ENCODE results near the gene DPP10.

Gene DPP10

DNA sequence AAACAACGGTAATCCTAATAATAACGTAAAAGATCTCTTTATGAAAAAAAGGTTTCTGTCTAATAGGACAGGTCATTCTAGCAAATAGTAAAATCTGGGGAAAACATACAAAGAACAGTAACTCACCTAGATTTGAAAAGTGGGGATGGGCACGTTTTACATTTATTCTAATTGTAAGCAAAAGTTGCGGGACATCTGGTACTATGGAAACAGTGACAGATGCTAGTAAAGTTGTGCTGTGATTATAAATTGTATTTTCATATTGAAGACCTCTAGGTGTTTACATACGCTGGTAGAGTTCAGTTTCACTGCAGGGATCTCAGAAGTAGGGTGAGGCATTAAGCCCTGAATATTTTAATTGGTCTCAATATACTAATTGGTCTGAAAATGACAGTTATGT, 422.5 kb downstream of the DPP10 start:
- Histone ChIP-seq H3K4me3 (ENCODE audit: low read depth, low read length) (no peak overlapping the region), H3K4me1 (ENCODE audit: control insufficient read depth, insufficient read depth, low read length) (no peaks in the 10 kb centered on the region), H3K36me3 (ENCODE audit: control insufficient read depth in 2 of 2, insufficient read depth in 1 of 2, low read length in 2 of 2) (no peaks in the 10 kb centered on the region), H3K27ac (ENCODE audit: extremely low read depth, low read depth, low read length) (no peak overlapping the region), H3K9me3 (ENCODE audit: control insufficient read depth, insufficient read depth, low read depth, low read length) (no peaks in the 10 kb centered on the region)
- ChIA-PET POLR2A (no interaction called here), CTCF (no interaction called here)
- TF ChIP-seq ZNF791 (tag by site-specific recombination; IDR thresholded peaks at IDR 0.05) (no peak), ATF2 (tag by site-specific recombination; IDR thresholded peaks at IDR 0.05; ENCODE audit: low read depth) (no peak), ZBTB7A (tag by site-specific recombination; IDR thresholded peaks at IDR 0.05; ENCODE audit: low read depth) (no peak), ZNF2 (tag by site-specific recombination; IDR thresholded peaks at IDR 0.05) (no peak), INSM2 (tag by site-specific recombination; IDR thresholded peaks at IDR 0.05) (no peak), ZNF76 (tag by site-specific recombination; IDR thresholded peaks at IDR 0.05; ENCODE audit: borderline replicate concordance, low read depth) (no peak), ZBTB1 (tag by site-specific recombination; IDR thresholded peaks at IDR 0.05) (no peak), ZSCAN30 (tag by site-specific recombination; IDR thresholded peaks at IDR 0.05) (no peak), CTCF (tag by site-specific recombination; IDR thresholded peaks at IDR 0.05) (no peak), ZNF776 (tag by site-specific recombination; IDR thresholded peaks at IDR 0.05; ENCODE audit: borderline replicate concordance) (no peak), ZNF501 (tag by site-specific recombination; IDR thresholded peaks at IDR 0.05) (no peak), KLF1 (tag by site-specific recombination; IDR thresholded peaks at IDR 0.05) (no peak)
- TF ChIP-seq, protein P1, sequence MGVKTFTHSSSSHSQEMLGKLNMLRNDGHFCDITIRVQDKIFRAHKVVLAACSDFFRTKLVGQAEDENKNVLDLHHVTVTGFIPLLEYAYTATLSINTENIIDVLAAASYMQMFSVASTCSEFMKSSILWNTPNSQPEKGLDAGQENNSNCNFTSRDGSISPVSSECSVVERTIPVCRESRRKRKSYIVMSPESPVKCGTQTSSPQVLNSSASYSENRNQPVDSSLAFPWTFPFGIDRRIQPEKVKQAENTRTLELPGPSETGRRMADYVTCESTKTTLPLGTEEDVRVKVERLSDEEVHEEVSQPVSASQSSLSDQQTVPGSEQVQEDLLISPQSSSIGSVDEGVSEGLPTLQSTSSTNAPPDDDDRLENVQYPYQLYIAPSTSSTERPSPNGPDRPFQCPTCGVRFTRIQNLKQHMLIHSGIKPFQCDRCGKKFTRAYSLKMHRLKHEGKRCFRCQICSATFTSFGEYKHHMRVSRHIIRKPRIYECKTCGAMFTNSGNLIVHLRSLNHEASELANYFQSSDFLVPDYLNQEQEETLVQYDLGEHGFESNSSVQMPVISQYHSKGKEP (tag by site-specific recombination; IDR thresholded peaks at IDR 0.05) = no peak
- TF ChIP-seq, protein P2, sequence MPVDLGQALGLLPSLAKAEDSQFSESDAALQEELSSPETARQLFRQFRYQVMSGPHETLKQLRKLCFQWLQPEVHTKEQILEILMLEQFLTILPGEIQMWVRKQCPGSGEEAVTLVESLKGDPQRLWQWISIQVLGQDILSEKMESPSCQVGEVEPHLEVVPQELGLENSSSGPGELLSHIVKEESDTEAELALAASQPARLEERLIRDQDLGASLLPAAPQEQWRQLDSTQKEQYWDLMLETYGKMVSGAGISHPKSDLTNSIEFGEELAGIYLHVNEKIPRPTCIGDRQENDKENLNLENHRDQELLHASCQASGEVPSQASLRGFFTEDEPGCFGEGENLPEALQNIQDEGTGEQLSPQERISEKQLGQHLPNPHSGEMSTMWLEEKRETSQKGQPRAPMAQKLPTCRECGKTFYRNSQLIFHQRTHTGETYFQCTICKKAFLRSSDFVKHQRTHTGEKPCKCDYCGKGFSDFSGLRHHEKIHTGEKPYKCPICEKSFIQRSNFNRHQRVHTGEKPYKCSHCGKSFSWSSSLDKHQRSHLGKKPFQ (tag by site-specific recombination; IDR thresholded peaks at IDR 0.05) = no peak
- TF ChIP-seq, protein P3, sequence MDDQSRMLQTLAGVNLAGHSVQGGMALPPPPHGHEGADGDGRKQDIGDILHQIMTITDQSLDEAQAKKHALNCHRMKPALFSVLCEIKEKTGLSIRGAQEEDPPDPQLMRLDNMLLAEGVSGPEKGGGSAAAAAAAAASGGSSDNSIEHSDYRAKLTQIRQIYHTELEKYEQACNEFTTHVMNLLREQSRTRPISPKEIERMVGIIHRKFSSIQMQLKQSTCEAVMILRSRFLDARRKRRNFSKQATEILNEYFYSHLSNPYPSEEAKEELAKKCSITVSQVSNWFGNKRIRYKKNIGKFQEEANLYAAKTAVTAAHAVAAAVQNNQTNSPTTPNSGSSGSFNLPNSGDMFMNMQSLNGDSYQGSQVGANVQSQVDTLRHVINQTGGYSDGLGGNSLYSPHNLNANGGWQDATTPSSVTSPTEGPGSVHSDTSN (CRISPR knock-in tag; IDR thresholded peaks at IDR 0.05) = no peak

GRCh38 chr2:114880046-114880445, 437.6 kb downstream of the DPP10 start:
- H3K36me3 ChIP-seq (ENCODE audit: control insufficient read depth in 2 of 2, insufficient read depth in 1 of 2, low read length in 2 of 2) = no peaks in the 10 kb centered on the region
- H3K9me3 ChIP-seq (ENCODE audit: control insufficient read depth, insufficient read depth, low read depth, low read length) = no peaks in the 10 kb centered on the region
- no peaks in the 10 kb centered on the region for H3K4me1 ChIP-seq (ENCODE audit: control insufficient read depth, insufficient read depth, low read length)
- no peak overlapping the region for H3K27ac ChIP-seq (ENCODE audit: extremely low read depth, low read depth, low read length)
- no peak overlapping the region for H3K4me3 ChIP-seq (ENCODE audit: low read depth, low read length)
- ChIA-PET POLR2A (no interaction called here), CTCF (interaction anchor here (0.5 kb wide), 1 partner anchor 831 kb away, joined by 3 read pairs; no protein-coding TSS in a partner anchor)
- TF ChIP-seq ZNF202 (tag by site-specific recombination; IDR thresholded peaks at IDR 0.05; ENCODE audit: borderline replicate concordance) = no peak
- TF ChIP-seq ZNF146 (tag by site-specific recombination; IDR thresholded peaks at IDR 0.05) = no peak
